ENCODE measurements around the gene MYBPH. TPM values are rescaled to one million over a fixed set of nuclear protein-coding genes. Genes with fewer than 3 reads are reported as not detected.

The MYBPH gene
- total RNA-seq, 4 donors from 2014 or later: not detected

DNA sequence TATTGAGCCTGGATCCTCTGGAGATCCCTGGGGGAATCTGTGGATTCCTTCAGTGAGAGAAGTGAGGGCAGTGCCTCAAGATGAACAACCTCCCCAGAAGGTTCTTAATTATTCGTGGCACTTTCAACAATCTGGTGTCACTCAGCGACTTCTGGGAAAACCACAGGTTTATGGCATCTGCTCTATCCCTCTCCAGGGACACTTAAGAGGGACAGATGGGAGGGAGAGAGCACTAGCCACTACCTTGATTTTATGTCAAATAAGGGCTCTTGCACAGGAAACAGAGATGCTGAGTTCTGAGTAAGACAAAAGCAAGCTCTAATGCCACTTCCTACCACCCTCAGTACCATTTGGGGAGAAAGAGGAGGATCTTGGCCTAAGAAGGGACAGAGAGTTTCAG is 32.1 kb upstream of the MYBPH start:
- peaks cover 0 to 3% (median 0%) of the 10 kb centered on the region in 4 donors for H3K27me3 ChIP-seq
- 91% methylated on average over 2 of the region's 2 CpGs for WGBS
- H3K36me3 ChIP-seq: no peaks in the 10 kb centered on the region
- H3K4me1 ChIP-seq: peaks cover 0 to 6% (median under 1%) of the 10 kb centered on the region in 4 donors
- H3K4me3 ChIP-seq: no peak overlapping the region
- TF ChIP-seq POLR2A (IDR thresholded peaks at IDR 0.05; ENCODE audit: low read depth) (no peak), POLR2AphosphoS5 (IDR thresholded peaks at IDR 0.05) (no peak), EP300 (IDR thresholded peaks at IDR 0.05) (no peak)
- TF ChIP-seq, protein P1, sequence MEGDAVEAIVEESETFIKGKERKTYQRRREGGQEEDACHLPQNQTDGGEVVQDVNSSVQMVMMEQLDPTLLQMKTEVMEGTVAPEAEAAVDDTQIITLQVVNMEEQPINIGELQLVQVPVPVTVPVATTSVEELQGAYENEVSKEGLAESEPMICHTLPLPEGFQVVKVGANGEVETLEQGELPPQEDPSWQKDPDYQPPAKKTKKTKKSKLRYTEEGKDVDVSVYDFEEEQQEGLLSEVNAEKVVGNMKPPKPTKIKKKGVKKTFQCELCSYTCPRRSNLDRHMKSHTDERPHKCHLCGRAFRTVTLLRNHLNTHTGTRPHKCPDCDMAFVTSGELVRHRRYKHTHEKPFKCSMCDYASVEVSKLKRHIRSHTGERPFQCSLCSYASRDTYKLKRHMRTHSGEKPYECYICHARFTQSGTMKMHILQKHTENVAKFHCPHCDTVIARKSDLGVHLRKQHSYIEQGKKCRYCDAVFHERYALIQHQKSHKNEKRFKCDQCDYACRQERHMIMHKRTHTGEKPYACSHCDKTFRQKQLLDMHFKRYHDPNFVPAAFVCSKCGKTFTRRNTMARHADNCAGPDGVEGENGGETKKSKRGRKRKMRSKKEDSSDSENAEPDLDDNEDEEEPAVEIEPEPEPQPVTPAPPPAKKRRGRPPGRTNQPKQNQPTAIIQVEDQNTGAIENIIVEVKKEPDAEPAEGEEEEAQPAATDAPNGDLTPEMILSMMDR (IDR thresholded peaks at IDR 0.05): no peak
- H3K27ac ChIP-seq (replicated peaks in 1 of 4): no peak overlapping the region
- intact Hi-C loops (cut with DNase I): no loop called here
- H3K9me3 ChIP-seq: no peaks in the 10 kb centered on the region
- no peak for DNase-seq (ENCODE audit: extremely low spot score)

DNA sequence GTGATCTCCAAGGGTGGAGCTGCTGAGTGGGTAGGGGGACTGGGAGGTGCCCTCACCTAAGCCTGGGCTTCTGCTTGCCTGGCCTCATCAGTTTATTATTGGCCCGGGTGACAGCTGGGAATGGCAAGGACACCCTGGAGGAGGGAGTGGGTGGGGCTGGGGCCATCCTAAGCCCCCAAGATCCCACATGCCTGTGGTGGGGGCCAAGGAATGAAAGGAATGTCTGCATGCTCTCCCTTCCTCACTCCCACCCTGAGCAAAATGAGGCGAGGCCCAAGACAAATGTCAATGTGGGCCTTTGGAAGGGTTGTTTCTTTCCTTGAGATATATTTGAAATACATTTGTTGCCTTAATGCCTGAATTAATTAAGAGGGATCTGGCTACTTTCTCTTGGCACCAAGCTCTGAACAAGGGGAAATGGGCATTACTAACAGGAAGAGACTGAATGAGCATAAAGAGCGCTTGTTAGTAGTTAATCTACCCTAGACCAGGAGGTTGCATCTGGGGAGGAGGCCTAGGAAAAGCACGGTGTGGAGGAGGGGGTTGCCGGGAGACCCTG is 30.6 kb upstream of the MYBPH start:
- Histone ChIP-seq H3K27me3 (peaks cover 0 to 11% (median 0%) of the 10 kb centered on the region in 4 donors), H3K36me3 (no peaks in the 10 kb centered on the region), H3K27ac (replicated peaks in 1 of 4) (no peak overlapping the region), H3K9me3 (no peaks in the 10 kb centered on the region), H3K4me1 (peaks cover 4 to 19% (median 7%) of the 10 kb centered on the region in 4 donors), H3K4me3 (no peak overlapping the region)
- TF ChIP-seq POLR2AphosphoS5 (IDR thresholded peaks at IDR 0.05) (no peak), EP300 (IDR thresholded peaks at IDR 0.05) (no peak), POLR2A (IDR thresholded peaks at IDR 0.05; ENCODE audit: low read depth) (no peak)
- TF ChIP-seq, protein P1 (IDR thresholded peaks at IDR 0.05): no peak
- no peak for DNase-seq (ENCODE audit: extremely low spot score)
- intact Hi-C loops (cut with DNase I): no loop called here
- WGBS: 90% methylated on average over 5 of the region's 5 CpGs

DNA sequence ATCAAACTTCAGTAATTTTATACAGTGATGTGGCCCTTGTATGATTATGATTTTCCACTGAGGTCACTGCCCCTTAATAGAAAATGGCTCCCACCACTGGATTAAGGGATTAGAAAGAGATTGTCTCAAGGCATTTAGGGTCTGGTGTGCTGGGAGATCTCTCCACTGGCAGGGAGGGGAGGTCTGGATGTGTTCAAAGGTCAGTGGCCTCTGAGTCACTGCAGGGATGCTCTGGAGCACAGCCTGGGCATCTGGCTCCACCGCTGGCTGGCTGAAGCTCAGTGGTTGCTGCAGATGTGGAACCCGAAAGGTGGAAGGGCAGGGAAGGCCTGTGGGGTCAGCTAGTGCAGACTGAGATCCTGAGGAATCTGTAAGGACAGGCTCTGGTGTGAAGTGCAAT is 29.1 kb upstream of the MYBPH start:
- WGBS: 94% methylated on average over 2 of the region's 2 CpGs

DNA sequence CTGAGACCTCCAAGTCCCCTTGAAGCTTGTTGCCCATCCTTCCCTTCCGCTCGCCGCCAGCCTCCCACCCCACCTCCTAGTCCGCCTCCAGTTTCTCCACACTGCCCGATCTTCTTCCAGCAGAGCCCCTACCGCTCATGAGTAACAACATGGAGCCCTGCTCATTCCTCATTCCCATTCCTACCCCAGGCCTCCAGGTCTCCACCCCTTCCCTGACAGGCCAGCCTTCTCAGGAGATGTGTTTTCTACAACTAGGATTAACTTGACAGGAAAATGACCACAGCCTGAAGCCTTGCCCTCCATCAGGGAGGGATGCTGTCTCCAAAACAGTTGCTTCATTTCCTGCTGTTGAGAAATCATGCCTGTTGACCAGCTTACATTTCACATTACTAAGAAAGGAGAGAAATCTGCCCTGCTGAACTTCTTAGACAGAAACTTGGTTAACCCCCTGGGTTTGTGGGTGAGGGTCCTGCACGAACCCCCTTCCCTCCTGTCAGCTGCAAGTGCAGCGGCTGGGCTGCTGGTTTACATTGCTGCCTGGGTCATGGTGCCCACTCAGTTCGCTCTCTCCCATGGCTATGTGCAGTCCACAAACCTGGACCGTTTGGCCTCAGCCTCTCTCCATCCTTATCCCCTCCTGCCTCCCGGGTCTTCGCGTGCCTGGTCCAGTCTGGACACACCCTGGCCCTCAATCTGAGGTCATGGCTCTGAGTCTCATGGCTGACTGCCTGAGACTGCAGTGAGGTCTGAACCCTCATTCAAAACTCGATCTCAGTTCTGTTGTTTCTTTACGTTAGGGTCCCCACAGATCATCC is 27.0 kb upstream of the MYBPH start:
- no peaks in the 10 kb centered on the region for H3K9me3 ChIP-seq
- intact Hi-C loops (cut with DNase I): no loop called here
- TF ChIP-seq POLR2A (IDR thresholded peaks at IDR 0.05; ENCODE audit: low read depth): no peak
- TF ChIP-seq POLR2AphosphoS5 (IDR thresholded peaks at IDR 0.05): peak; percentile 44 to 54
- DNase-seq (ENCODE audit: extremely low spot score): no peak
- H3K27me3 ChIP-seq: peaks cover 0 to 11% (median 0%) of the 10 kb centered on the region in 4 donors
- H3K36me3 ChIP-seq: no peaks in the 10 kb centered on the region
- peak overlapping the region; percentile 37 to 75 (median 56) for H3K27ac ChIP-seq (replicated peaks in 1 of 4)
- H3K4me1 ChIP-seq: peaks cover 9 to 40% (median 17%) of the 10 kb centered on the region in 4 donors
- H3K4me3 ChIP-seq: no peak overlapping the region
- 69% methylated on average over 14 of the region's 15 CpGs for WGBS

More for the DNA sequence above, 29.1 kb upstream of the MYBPH start:
- H3K36me3 ChIP-seq: no peaks in the 10 kb centered on the region
- intact Hi-C loops (cut with DNase I): no loop called here
- H3K27me3 ChIP-seq: peaks cover 0 to 11% (median 0%) of the 10 kb centered on the region in 4 donors
- H3K4me3 ChIP-seq: no peak overlapping the region
- no peaks in the 10 kb centered on the region for H3K9me3 ChIP-seq
- H3K27ac ChIP-seq (replicated peaks in 1 of 4): no peak overlapping the region
- no peak for TF ChIP-seq POLR2AphosphoS5 (IDR thresholded peaks at IDR 0.05)
- TF ChIP-seq POLR2A (IDR thresholded peaks at IDR 0.05; ENCODE audit: low read depth): no peak
- TF ChIP-seq, protein P1 (IDR thresholded peaks at IDR 0.05): no peak
- no peak for TF ChIP-seq EP300 (IDR thresholded peaks at IDR 0.05)
- no peak for DNase-seq (ENCODE audit: extremely low spot score)
- peaks cover 4 to 31% (median 15%) of the 10 kb centered on the region in 4 donors for H3K4me1 ChIP-seq

DNA sequence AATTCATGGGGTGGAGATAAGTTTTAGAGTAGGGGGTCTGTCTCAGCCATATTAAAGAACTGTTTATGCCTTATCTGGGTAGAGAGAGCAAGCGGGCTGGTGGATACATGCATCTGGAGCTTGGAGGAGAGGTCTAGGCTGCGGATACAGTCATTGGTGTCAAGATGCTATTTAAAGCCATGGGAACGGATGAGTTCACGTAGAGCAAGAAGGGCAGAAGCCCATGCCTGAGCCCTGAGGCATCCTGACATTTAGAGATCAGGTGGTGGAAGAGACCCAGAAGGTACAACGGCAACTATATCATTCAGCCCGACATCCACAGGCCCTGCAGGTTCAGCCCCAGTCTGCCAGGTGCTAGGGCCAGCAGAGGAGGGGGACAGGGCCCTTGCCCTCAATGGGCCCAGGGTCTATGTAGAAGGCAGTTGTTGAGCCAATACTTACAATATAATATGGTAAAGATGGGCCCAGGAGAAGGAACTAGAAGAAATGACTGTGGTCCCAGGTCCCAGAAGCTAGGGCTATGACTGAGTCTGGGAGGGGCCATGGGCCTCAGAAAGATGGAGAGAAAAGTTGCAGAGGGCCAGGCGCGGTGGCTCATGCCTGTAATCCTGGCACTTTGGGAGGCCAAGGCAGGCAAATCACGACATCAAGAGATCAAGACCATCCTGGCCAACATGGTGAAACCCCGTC is 26.0 kb upstream of the MYBPH start:
- peaks cover 0 to 11% (median 0%) of the 10 kb centered on the region in 4 donors for H3K27me3 ChIP-seq
- peaks cover 9 to 40% (median 17%) of the 10 kb centered on the region in 4 donors for H3K4me1 ChIP-seq
- H3K27ac ChIP-seq (replicated peaks in 1 of 4): peak overlapping the region; percentile 37 to 75 (median 54)
- WGBS: 82% methylated on average over 9 of the region's 10 CpGs
- intact Hi-C loops (cut with DNase I): no loop called here
- no peaks in the 10 kb centered on the region for H3K36me3 ChIP-seq
- DNase-seq (ENCODE audit: extremely low spot score): no peak
- TF ChIP-seq POLR2AphosphoS5 (IDR thresholded peaks at IDR 0.05) (no peak), POLR2A (IDR thresholded peaks at IDR 0.05; ENCODE audit: low read depth) (no peak), EP300 (IDR thresholded peaks at IDR 0.05) (no peak)
- TF ChIP-seq, protein P1 (IDR thresholded peaks at IDR 0.05): no peak
- no peaks in the 10 kb centered on the region for H3K9me3 ChIP-seq
- H3K4me3 ChIP-seq: no peak overlapping the region
